Pancreas (tissue), 10 donors: ENCODE data around the gene GRSF1. TPM values are rescaled to one million over a fixed set of nuclear protein-coding genes. Genes with fewer than 3 reads are reported as not detected.

ENCODE experiments used
- ATAC-seq, 4 donors: fragments of 200-7000 bp; cut with Tn5 transposase; one replicate each; pipeline versions ENCODE4 v1.8.0 to v1.9.1; 2020; ENCODE audit warnings: mild to moderate bottlenecking in 4 of 4, moderate library complexity in 4 of 4
- DNase-seq, 6 donors: peaks; one replicate each; pipeline ENCODE4 v3.0.0-alpha.2; 2020
- FAIRE-seq: peaks from 2 replicates; lab custom pipeline; 2012; peaks lifted over from hg19 to GRCh38; lab: Jason Lieb, UNC
- H3K27ac ChIP-seq, 4 donors: fragments of 200-600 bp; sonication (generic); 1 replicate in 3 of 4; 2 replicates in 1 of 4; pipeline versions ENCODE4 v1.5.0 to v1.8.0; 2020
- H3K27me3 ChIP-seq, 4 donors: fragments of 200-600 bp; one replicate each; pipeline ENCODE4 v1.8.0; 2021
- H3K36me3 ChIP-seq, 3 donors: fragments of 200-600 bp; sonication (generic) in 1 of 3; one replicate each; pipeline versions ENCODE4 v1.5.0 to v1.8.0; 2020 to 2021
- H3K4me1 ChIP-seq, 3 donors: fragments of 200-600 bp; one replicate each; pipeline ENCODE4 v1.8.0; 2021
- H3K4me3 ChIP-seq, 4 donors: fragments of 200-600 bp; sonication (generic) in 2 of 4; one replicate each; pipeline versions ENCODE4 v1.5.0 to v1.8.0; 2020 to 2021
- H3K9me3 ChIP-seq, 4 donors: fragments of 200-600 bp; one replicate each; pipeline ENCODE4 v1.8.0; 2021
- WGBS, 2 donors: extraction: QIAGEN DNeasy Blood & Tissue Kit; methylation state at CpG; one replicate each; pipeline ENCODE4 v1.1.7; 2013; 5-methylcytosine and 5-hydroxymethylcytosine counted together
- intact Hi-C, 3 donors: fragments of 100-400 bp; cut with DNase I; formaldehyde crosslinking; loops; one replicate each; pipeline versions ENCODE4 v1.11.1 to v1.14.2; 2022
- polyA plus RNA-seq, 2 donors: library from polyadenylated mRNA; stranded (reverse); fragments of 200-250 nt; gene quantifications; one replicate each; pipeline ENCODE4 v1.2.3, GENCODE V29; 2013
- total RNA-seq, 6 donors: library from RNA; stranded (reverse); fragmentation: NEBNext Ultra II Directional in 4 of 6; extraction: Animal tissue kit (Norgen Biotek cat#: 25700) in 4 of 6; gene quantifications; one replicate each; pipeline versions ENCODE4 v1.2.1 to v1.2.4, GENCODE V29; 2021 to 2023
- TF ChIP-seq, protein P1 (sequence below), 4 donors: fragments of 200-600 bp; sonication (generic) in 3 of 4; IDR thresholded peaks; one replicate each; pipeline versions ENCODE4 v1.5.0 to v1.8.0; 2021; ENCODE audit warnings: antibody characterized with exemption in 4 of 4
- donor health status: healthy with polysubstance abuse.
- donor health status: DM: no; HTN: no; CAD: no; lungs with moderate emphysema.
- donor health status: DM: no; HTN: no; CAD: no.
- donor health status: control.
- donor health status: control.
- donor health status: Bipolar disorder and iron deficiency.
- donor health status: DM: yes; HTN: yes; CAD: no.
- donor health status: DM: no; HTN: no; CAD: no.
- donor health status: DM: no; HTN: no; CAD: no.
- donor health status: DM: yes; HTN: yes; CAD: no.

The GRSF1 gene
- total and polyA plus RNA-seq, 8 donors = 15.5 to 41.8 (median 34.0) TPM

- H3K27me3 ChIP-seq = no peaks in the 10 kb centered on the region
- H3K27ac ChIP-seq = no peak overlapping the region
- peaks cover 0 to 4% (median 3%) of the 10 kb centered on the region in 3 donors for H3K4me1 ChIP-seq
- DNase-seq = no peak
- FAIRE-seq = no peak
- H3K36me3 ChIP-seq = peaks cover 0 to 56% (median 25%) of the 10 kb centered on the region in 3 donors
- TF ChIP-seq, protein P1, sequence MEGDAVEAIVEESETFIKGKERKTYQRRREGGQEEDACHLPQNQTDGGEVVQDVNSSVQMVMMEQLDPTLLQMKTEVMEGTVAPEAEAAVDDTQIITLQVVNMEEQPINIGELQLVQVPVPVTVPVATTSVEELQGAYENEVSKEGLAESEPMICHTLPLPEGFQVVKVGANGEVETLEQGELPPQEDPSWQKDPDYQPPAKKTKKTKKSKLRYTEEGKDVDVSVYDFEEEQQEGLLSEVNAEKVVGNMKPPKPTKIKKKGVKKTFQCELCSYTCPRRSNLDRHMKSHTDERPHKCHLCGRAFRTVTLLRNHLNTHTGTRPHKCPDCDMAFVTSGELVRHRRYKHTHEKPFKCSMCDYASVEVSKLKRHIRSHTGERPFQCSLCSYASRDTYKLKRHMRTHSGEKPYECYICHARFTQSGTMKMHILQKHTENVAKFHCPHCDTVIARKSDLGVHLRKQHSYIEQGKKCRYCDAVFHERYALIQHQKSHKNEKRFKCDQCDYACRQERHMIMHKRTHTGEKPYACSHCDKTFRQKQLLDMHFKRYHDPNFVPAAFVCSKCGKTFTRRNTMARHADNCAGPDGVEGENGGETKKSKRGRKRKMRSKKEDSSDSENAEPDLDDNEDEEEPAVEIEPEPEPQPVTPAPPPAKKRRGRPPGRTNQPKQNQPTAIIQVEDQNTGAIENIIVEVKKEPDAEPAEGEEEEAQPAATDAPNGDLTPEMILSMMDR (IDR thresholded peaks at IDR 0.05) = no peak
- no peaks in the 10 kb centered on the region for H3K9me3 ChIP-seq
- intact Hi-C loops = no loop called here
- WGBS, 2 donors = 93 to 94% methylated on average over 4 of the region's 4 CpGs
- no peak for ATAC-seq
- no peak overlapping the region for H3K4me3 ChIP-seq
These were observed 8.4 kb downstream of the GRSF1 start for GRCh38 chr4:70831293-70831692.

GRCh38 chr4:70830054-70830453 lies 9.6 kb downstream of the GRSF1 start:
- Histone ChIP-seq H3K27me3 (no peaks in the 10 kb centered on the region), H3K27ac (no peak overlapping the region), H3K4me3 (no peak overlapping the region), H3K4me1 (no peaks in the 10 kb centered on the region), H3K9me3 (no peaks in the 10 kb centered on the region), H3K36me3 (peaks cover 0 to 68% (median 32%) of the 10 kb centered on the region in 3 donors)
- intact Hi-C loops = no loop called here
- TF ChIP-seq, protein P1 (IDR thresholded peaks at IDR 0.05) = no peak
- no peak for FAIRE-seq
- ATAC-seq = no peak
- DNase-seq = no peak
- WGBS, 2 donors = 93% methylated on average over 9 of the region's 9 CpGs

GRCh38 chr4:70829492-70829891 lies 10.2 kb downstream of the GRSF1 start:
- intact Hi-C loops = no loop called here
- H3K27me3 ChIP-seq = no peaks in the 10 kb centered on the region
- H3K4me1 ChIP-seq = no peaks in the 10 kb centered on the region
- no peak for ATAC-seq
- DNase-seq = no peak
- WGBS, 2 donors = 97 to 100% methylated on average over 1 of the region's 1 CpG
- FAIRE-seq = no peak
- peaks cover 0 to 68% (median 32%) of the 10 kb centered on the region in 3 donors for H3K36me3 ChIP-seq
- no peak overlapping the region for H3K4me3 ChIP-seq
- no peak overlapping the region for H3K27ac ChIP-seq
- TF ChIP-seq, protein P1 (IDR thresholded peaks at IDR 0.05) = no peak
- H3K9me3 ChIP-seq = no peaks in the 10 kb centered on the region

DNA sequence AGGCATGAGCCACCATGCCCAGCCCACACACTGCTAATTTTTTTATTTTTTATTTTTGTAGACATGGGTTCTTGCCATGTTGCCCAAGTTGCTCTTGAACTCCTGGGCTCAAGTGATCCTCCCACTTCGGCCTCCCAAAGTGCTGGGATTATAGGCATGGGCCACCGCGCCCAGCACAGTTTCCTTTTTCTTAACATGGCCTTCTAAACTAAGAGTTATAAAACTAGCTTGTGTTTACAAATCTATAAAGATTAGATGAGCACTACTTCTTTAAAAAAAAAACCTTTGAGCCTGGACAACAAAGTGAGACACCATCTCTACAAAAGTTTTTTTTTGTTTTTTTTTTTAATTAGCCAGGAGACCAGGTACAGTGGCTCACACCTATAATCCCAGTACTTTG lies 10.7 kb downstream of the GRSF1 start:
- Histone ChIP-seq H3K27me3 (no peaks in the 10 kb centered on the region), H3K9me3 (no peaks in the 10 kb centered on the region), H3K4me3 (no peak overlapping the region), H3K36me3 (peaks cover 0 to 69% (median 35%) of the 10 kb centered on the region in 3 donors), H3K27ac (no peak overlapping the region), H3K4me1 (no peaks in the 10 kb centered on the region)
- TF ChIP-seq, protein P1 (IDR thresholded peaks at IDR 0.05) = no peak
- intact Hi-C loops = no loop called here
- ATAC-seq (no peak), DNase-seq (no peak), FAIRE-seq (no peak)
- WGBS, 2 donors = 96 to 100% methylated on average over 3 of the region's 3 CpGs

DNA sequence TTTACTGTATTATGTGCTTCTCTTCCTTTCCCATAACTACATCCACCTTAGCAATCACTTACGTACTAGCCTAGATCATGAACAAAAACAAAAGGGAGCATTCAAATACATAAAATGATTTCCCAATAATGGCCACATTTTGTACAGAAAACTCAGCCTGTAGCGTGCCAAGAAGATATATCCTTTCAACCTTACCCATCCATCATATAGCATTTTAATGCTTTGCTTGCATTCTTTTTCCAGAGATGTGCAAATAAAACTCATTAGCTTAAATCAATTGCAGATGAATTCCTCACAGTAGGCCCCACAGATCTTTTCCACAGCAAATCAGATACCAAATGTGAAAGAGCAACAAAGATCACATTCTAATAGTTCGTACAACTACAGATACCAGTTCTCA lies 20.8 kb downstream of the GRSF1 start:
- ATAC-seq (no peak), DNase-seq (no peak), FAIRE-seq (no peak)
- intact Hi-C loops = no loop called here
- no peaks in the 10 kb centered on the region for H3K4me1 ChIP-seq
- TF ChIP-seq, protein P1 (IDR thresholded peaks at IDR 0.05) = no peak
- H3K9me3 ChIP-seq = no peaks in the 10 kb centered on the region
- no peaks in the 10 kb centered on the region for H3K27me3 ChIP-seq
- no peak overlapping the region for H3K4me3 ChIP-seq
- H3K27ac ChIP-seq = no peak overlapping the region
- 93 to 98% methylated on average over 3 of the region's 3 CpGs for WGBS, 2 donors
- peaks cover 4 to 42% (median 12%) of the 10 kb centered on the region in 3 donors for H3K36me3 ChIP-seq
